HEK293 (cell line): ENCODE results near the gene GMDS.

Experiments used
- CTCF ChIA-PET: fragments of 350-600 bp; formaldehyde crosslinking; extraction: SDS; loops from one replicate; lab custom pipeline; 2021; ENCODE audit warnings: antibody characterized with exemption; lab: Yijun Ruan, JAX
- POLR2A ChIA-PET: fragments of 300-600 bp; formaldehyde crosslinking; extraction: SDS; loops from one replicate; lab custom pipeline; 2020; ENCODE audit warnings: antibody characterized with exemption, inconsistent platforms; lab: Yijun Ruan, JAX
- H3K27ac ChIP-seq: fragments of 200-500 bp; sonication (Bioruptor generic); 2 replicates; pipeline ENCODE4 v1.5.1; 2014; ENCODE audit warnings: low read depth, low read length, control low read depth, inconsistent platforms; ENCODE audit errors: extremely low read depth
- H3K36me3 ChIP-seq, 2 experiments: fragments of 200-500 bp in 1 of 2; sonication (Bioruptor generic) in 1 of 2; 1 replicate in 1 of 2; 2 replicates in 1 of 2; pipeline ENCODE4 v1.5.1; 2014 to 2017; ENCODE audit warnings: inconsistent platforms in 2 of 2, low read length in 2 of 2; ENCODE audit not compliant: control insufficient read depth in 2 of 2, insufficient read depth in 1 of 2
- H3K4me1 ChIP-seq: fragments of 200-500 bp; sonication (Bioruptor generic); 2 replicates; pipeline ENCODE4 v1.5.1; 2014; ENCODE audit warnings: mild to moderate bottlenecking, low read length, inconsistent platforms; ENCODE audit not compliant: control insufficient read depth, insufficient read depth
- H3K4me3 ChIP-seq: 2 replicates; pipeline ENCODE4 v1.5.1; 2011; ENCODE audit warnings: low read depth, mild to moderate bottlenecking, control low read depth, low read length, moderate library complexity
- H3K9me3 ChIP-seq: fragments of 200-500 bp; sonication (Bioruptor generic); 2 replicates; pipeline ENCODE4 v1.5.1; 2014; ENCODE audit warnings: low read depth, low read length, inconsistent platforms; ENCODE audit not compliant: control insufficient read depth, insufficient read depth
- KLF9 ChIP-seq: fragments of 450-650 bp; formaldehyde crosslinking; IDR thresholded peaks from 2 replicates; pipeline ENCODE4 v1.5.1; 2016; ENCODE audit warnings: missing biosample characterization, missing genetic modification characterization, low read depth
- MYNN ChIP-seq: fragments of 450-650 bp; formaldehyde crosslinking; IDR thresholded peaks from 2 replicates; pipeline ENCODE4 v1.5.1; 2016; ENCODE audit warnings: missing biosample characterization, missing genetic modification characterization, borderline replicate concordance
- SALL2 ChIP-seq: fragments of 450-650 bp; formaldehyde crosslinking; IDR thresholded peaks from 2 replicates; pipeline ENCODE4 v1.5.0; 2017; ENCODE audit warnings: missing biosample characterization, mild to moderate bottlenecking, missing genetic modification characterization, borderline replicate concordance
- ZBTB20 ChIP-seq: fragments of 450-650 bp; formaldehyde crosslinking; IDR thresholded peaks from 2 replicates; pipeline ENCODE4 v1.5.1; 2016; ENCODE audit warnings: missing biosample characterization, missing genetic modification characterization
- ZBTB44 ChIP-seq: fragments of 450-650 bp; IDR thresholded peaks from 2 replicates; pipeline ENCODE4 v1.5.1; 2018; ENCODE audit warnings: missing biosample characterization, mild to moderate bottlenecking, missing genetic modification characterization
- ZNF16 ChIP-seq: fragments of 450-650 bp; formaldehyde crosslinking; IDR thresholded peaks from 2 replicates; pipeline ENCODE4 v1.5.1; 2016; ENCODE audit warnings: low read depth, missing biosample characterization, missing genetic modification characterization
- ZNF518A ChIP-seq: fragments of 450-650 bp; formaldehyde crosslinking; conservative IDR thresholded peaks from 2 replicates; pipeline ENCODE4 v1.5.1; 2016; ENCODE audit warnings: low read depth, missing biosample characterization, missing genetic modification characterization
- ZNF585B ChIP-seq: fragments of 450-650 bp; formaldehyde crosslinking; IDR thresholded peaks from 2 replicates; pipeline ENCODE4 v1.5.1; 2016; ENCODE audit warnings: missing biosample characterization, missing genetic modification characterization
- ZNF621 ChIP-seq: fragments of 450-650 bp; formaldehyde crosslinking; IDR thresholded peaks from 2 replicates; pipeline ENCODE4 v1.5.1; 2017; ENCODE audit warnings: missing biosample characterization, missing genetic modification characterization
- ZNF629 ChIP-seq: fragments of 450-650 bp; formaldehyde crosslinking; IDR thresholded peaks from 2 replicates; pipeline ENCODE4 v1.5.1; 2017; ENCODE audit warnings: missing biosample characterization, missing genetic modification characterization
- ZNF654 ChIP-seq: fragments of 450-650 bp; formaldehyde crosslinking; IDR thresholded peaks from 2 replicates; pipeline ENCODE4 v1.5.1; 2016; ENCODE audit warnings: low read depth, missing biosample characterization, missing genetic modification characterization
- ZNF791 ChIP-seq: fragments of 450-650 bp; formaldehyde crosslinking; IDR thresholded peaks from 2 replicates; pipeline ENCODE4 v1.5.1; 2016; ENCODE audit warnings: missing biosample characterization, missing genetic modification characterization
- ZSCAN30 ChIP-seq: fragments of 450-650 bp; IDR thresholded peaks from 2 replicates; pipeline ENCODE4 v1.5.1; 2018; ENCODE audit warnings: missing biosample characterization, mild to moderate bottlenecking, missing genetic modification characterization, moderate library complexity
- TF ChIP-seq, protein P1 (sequence below): fragments of 450-650 bp; formaldehyde crosslinking; IDR thresholded peaks from 2 replicates; pipeline ENCODE4 v1.5.1; 2016; ENCODE audit warnings: missing biosample characterization, missing genetic modification characterization
- TF ChIP-seq, protein P2 (sequence below): fragments of 450-650 bp; formaldehyde crosslinking; IDR thresholded peaks from 2 replicates; pipeline ENCODE4 v1.5.1; 2017; ENCODE audit warnings: missing biosample characterization, missing genetic modification characterization
- TF ChIP-seq, protein P3 (sequence below): fragments of 450-650 bp; formaldehyde crosslinking; IDR thresholded peaks from 2 replicates; pipeline ENCODE4 v1.5.1; 2016; ENCODE audit warnings: missing biosample characterization, missing genetic modification characterization, borderline replicate concordance

The GMDS gene

GRCh38 chr6:1825926-1826325, 419.5 kb downstream of the GMDS start:
- Histone ChIP-seq H3K4me3 (no peak overlapping the region), H3K27ac (no peak overlapping the region), H3K36me3 (no peaks in the 10 kb centered on the region), H3K9me3 (no peaks in the 10 kb centered on the region), H3K4me1 (peaks cover 12% of the 10 kb centered on the region)
- ChIA-PET CTCF (interaction anchor here (0.9 kb wide), 1 partner anchor 808 kb away, joined by 4 read pairs; no protein-coding TSS in a partner anchor), POLR2A (no interaction called here)
- TF ChIP-seq, protein P1, sequence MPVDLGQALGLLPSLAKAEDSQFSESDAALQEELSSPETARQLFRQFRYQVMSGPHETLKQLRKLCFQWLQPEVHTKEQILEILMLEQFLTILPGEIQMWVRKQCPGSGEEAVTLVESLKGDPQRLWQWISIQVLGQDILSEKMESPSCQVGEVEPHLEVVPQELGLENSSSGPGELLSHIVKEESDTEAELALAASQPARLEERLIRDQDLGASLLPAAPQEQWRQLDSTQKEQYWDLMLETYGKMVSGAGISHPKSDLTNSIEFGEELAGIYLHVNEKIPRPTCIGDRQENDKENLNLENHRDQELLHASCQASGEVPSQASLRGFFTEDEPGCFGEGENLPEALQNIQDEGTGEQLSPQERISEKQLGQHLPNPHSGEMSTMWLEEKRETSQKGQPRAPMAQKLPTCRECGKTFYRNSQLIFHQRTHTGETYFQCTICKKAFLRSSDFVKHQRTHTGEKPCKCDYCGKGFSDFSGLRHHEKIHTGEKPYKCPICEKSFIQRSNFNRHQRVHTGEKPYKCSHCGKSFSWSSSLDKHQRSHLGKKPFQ (tag by site-specific recombination) = 0 out of 2 replicates have a peak, but pooled peaks have one; percentile 11
- TF ChIP-seq MYNN (tag by site-specific recombination) = no peak

DNA sequence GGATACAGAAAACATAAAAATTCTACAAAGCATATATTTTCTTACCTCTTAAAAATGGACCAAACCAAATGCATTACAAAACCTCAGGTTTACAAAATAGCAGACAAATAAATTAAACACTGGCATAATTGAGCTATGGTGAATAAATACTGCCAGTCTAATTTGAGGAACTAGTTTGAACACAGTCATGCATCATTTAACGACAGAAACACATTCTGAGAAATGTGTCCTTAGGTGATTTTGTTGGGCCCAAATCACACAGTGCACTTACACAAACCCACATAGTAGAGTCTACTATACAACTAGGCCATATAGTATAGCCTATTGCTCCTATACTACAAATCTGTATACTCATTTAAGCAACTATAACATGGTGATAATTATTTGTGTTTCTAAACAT, 420.1 kb downstream of the GMDS start:
- peaks cover 19% of the 10 kb centered on the region for H3K4me1 ChIP-seq
- H3K4me3 ChIP-seq = no peak overlapping the region
- ChIA-PET POLR2A (no interaction called here), CTCF (no interaction called here)
- no peak overlapping the region for H3K27ac ChIP-seq
- no peaks in the 10 kb centered on the region for H3K9me3 ChIP-seq
- no peaks in the 10 kb centered on the region for H3K36me3 ChIP-seq
- TF ChIP-seq SALL2 (tag by site-specific recombination) (no peak), ZNF16 (tag by site-specific recombination) (no peak), ZNF654 (no peak), ZBTB20 (tag by site-specific recombination) (no peak), ZNF585B (tag by site-specific recombination) (no peak), KLF9 (tag by site-specific recombination) (no peak), ZNF518A (tag by site-specific recombination) (no peak)
- TF ChIP-seq, protein P2, sequence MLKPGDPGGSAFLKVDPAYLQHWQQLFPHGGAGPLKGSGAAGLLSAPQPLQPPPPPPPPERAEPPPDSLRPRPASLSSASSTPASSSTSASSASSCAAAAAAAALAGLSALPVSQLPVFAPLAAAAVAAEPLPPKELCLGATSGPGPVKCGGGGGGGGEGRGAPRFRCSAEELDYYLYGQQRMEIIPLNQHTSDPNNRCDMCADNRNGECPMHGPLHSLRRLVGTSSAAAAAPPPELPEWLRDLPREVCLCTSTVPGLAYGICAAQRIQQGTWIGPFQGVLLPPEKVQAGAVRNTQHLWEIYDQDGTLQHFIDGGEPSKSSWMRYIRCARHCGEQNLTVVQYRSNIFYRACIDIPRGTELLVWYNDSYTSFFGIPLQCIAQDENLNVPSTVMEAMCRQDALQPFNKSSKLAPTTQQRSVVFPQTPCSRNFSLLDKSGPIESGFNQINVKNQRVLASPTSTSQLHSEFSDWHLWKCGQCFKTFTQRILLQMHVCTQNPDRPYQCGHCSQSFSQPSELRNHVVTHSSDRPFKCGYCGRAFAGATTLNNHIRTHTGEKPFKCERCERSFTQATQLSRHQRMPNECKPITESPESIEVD (tag by site-specific recombination) = 0 out of 2 replicates have a peak, but pooled peaks have one; percentile 28

- ChIA-PET CTCF (interaction anchor here (0.5 to 1.8 kb wide), 7 partner anchors 33 to 1901 kb away, joined by 3 to 5 read pairs (median 4); no protein-coding TSS in a partner anchor), POLR2A (no interaction called here)
- no peak overlapping the region for H3K4me3 ChIP-seq
- TF ChIP-seq ZNF629 (tag by site-specific recombination) = peak; percentile 81
- TF ChIP-seq ZNF791 = no peak
- no peak for TF ChIP-seq ZNF621
- TF ChIP-seq, protein P2 (tag by site-specific recombination) = peak; percentile 99
- TF ChIP-seq, protein P3, sequence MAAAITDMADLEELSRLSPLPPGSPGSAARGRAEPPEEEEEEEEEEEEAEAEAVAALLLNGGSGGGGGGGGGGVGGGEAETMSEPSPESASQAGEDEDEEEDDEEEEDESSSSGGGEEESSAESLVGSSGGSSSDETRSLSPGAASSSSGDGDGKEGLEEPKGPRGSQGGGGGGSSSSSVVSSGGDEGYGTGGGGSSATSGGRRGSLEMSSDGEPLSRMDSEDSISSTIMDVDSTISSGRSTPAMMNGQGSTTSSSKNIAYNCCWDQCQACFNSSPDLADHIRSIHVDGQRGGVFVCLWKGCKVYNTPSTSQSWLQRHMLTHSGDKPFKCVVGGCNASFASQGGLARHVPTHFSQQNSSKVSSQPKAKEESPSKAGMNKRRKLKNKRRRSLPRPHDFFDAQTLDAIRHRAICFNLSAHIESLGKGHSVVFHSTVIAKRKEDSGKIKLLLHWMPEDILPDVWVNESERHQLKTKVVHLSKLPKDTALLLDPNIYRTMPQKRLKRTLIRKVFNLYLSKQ (tag by site-specific recombination) = no peak
- TF ChIP-seq ZSCAN30 (tag by site-specific recombination) = 0 out of 2 replicates have a peak, but pooled peaks have one; percentile 53
- peak; percentile 96 for TF ChIP-seq ZBTB44 (tag by site-specific recombination)
Observed at GRCh38 chr6:1821513-1822183, 423.8 kb downstream of the GMDS start.

More at GRCh38 chr6:1821513-1822183, 423.8 kb downstream of the GMDS start:
- Histone ChIP-seq H3K4me1 (peaks cover 31% of the 10 kb centered on the region), H3K9me3 (no peaks in the 10 kb centered on the region), H3K27ac (peak overlapping the region; percentile 83), H3K36me3 (no peaks in the 10 kb centered on the region)
